DND-41 (cell line): ENCODE measurements around the gene SMCR8.

ENCODE experiments used
- EZH2 ChIP-seq: IDR thresholded peaks from 3 replicates; pipeline ENCODE4 v1.6.1; 2012; ENCODE audit warnings: borderline replicate concordance, low read depth, mild to moderate bottlenecking, moderate library complexity, low read length, inconsistent platforms; ENCODE audit not compliant: severe bottlenecking
- TF ChIP-seq, protein P1 (sequence below): IDR thresholded peaks from 2 replicates; pipeline ENCODE4 v1.5.1; 2012; ENCODE audit warnings: borderline replicate concordance, low read length, moderate library complexity, mild to moderate bottlenecking; ENCODE audit not compliant: poor library complexity, severe bottlenecking; ENCODE audit errors: extremely low read depth

- TF ChIP-seq, protein P1, sequence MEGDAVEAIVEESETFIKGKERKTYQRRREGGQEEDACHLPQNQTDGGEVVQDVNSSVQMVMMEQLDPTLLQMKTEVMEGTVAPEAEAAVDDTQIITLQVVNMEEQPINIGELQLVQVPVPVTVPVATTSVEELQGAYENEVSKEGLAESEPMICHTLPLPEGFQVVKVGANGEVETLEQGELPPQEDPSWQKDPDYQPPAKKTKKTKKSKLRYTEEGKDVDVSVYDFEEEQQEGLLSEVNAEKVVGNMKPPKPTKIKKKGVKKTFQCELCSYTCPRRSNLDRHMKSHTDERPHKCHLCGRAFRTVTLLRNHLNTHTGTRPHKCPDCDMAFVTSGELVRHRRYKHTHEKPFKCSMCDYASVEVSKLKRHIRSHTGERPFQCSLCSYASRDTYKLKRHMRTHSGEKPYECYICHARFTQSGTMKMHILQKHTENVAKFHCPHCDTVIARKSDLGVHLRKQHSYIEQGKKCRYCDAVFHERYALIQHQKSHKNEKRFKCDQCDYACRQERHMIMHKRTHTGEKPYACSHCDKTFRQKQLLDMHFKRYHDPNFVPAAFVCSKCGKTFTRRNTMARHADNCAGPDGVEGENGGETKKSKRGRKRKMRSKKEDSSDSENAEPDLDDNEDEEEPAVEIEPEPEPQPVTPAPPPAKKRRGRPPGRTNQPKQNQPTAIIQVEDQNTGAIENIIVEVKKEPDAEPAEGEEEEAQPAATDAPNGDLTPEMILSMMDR: no peak
- no peak for TF ChIP-seq EZH2
Observed at GRCh38 chr17:18270046-18270931, 44.8 kb upstream of the SMCR8 start.
